Activated CD8-positive, alpha-beta T cell treated with anti-CD3 and anti-CD28 coated beads, Interleukin-2, amount 10 ng/mL, durations not matched to agents 7 days and 5 days (primary cell): ENCODE results near the gene FLNB. TPM values are rescaled to one million over a fixed set of nuclear protein-coding genes. Genes with fewer than 3 reads are reported as not detected.

Source experiments
- ATAC-seq: fragments of 150-1000 bp; cut with Tn5 transposase; one replicate; pipeline ENCODE4 v1.10.0; 2021; ENCODE audit warnings: moderate library complexity
- CTCF ChIA-PET: fragments of 350-600 bp; sonication (Branson Sonifier 250); formaldehyde crosslinking; loops from one replicate; lab custom pipeline; 2021; ENCODE audit warnings: antibody characterized with exemption; lab: Charles Lee
- POLR2A ChIA-PET: fragments of 350-600 bp; sonication (Branson Sonifier 250); formaldehyde crosslinking; loops from one replicate; lab custom pipeline; 2021; ENCODE audit warnings: antibody characterized with exemption; lab: Charles Lee
- DNase-seq: peaks from one replicate; pipeline ENCODE4 v3.0.0-alpha.2; 2020
- H3K27ac Mint-ChIP-seq: one replicate; pipeline ENCODE4 v1.8.0; 2021; ENCODE audit warnings: mild to moderate bottlenecking, mixed read lengths
- H3K27me3 Mint-ChIP-seq: one replicate; pipeline ENCODE4 v1.8.0; 2021; ENCODE audit warnings: low read depth, mixed read lengths
- H3K36me3 Mint-ChIP-seq: one replicate; pipeline ENCODE4 v1.8.0; 2021; ENCODE audit warnings: low read depth, mixed read lengths
- H3K4me1 Mint-ChIP-seq: one replicate; pipeline ENCODE4 v1.8.0; 2021; ENCODE audit warnings: low read depth, mixed read lengths
- H3K4me3 Mint-ChIP-seq: one replicate; pipeline ENCODE4 v1.8.0; 2021; ENCODE audit warnings: mild to moderate bottlenecking, mixed read lengths
- H3K9me3 Mint-ChIP-seq: one replicate; pipeline ENCODE4 v1.8.0; 2022; ENCODE audit warnings: mixed read lengths; ENCODE audit not compliant: insufficient read depth
- total RNA-seq, 2 experiments: library from RNA; stranded (reverse); gene quantifications; one replicate each; pipeline ENCODE4 v1.2.3, GENCODE V29; 2021

The FLNB gene
- total RNA-seq, 2 experiments from 2014 or later: 14.1 to 15.9 TPM

- DNase-seq (no peak), ATAC-seq (no peak)
- Mint-ChIP-seq H3K4me3 (no peak overlapping the region), H3K36me3 (peaks cover 5% of the 10 kb centered on the region), H3K27ac (no peak overlapping the region), H3K27me3 (no peaks in the 10 kb centered on the region), H3K9me3 (no peaks in the 10 kb centered on the region), H3K4me1 (no peaks in the 10 kb centered on the region)
- ChIA-PET POLR2A (no interaction called here), CTCF (interaction anchor here (1.2 to 3.3 kb wide), 2 partner anchors 28 to 30 kb away, joined by 3 to 8 read pairs; no protein-coding TSS in a partner anchor)
Measured at GRCh38 chr3:58137306-58137705, 129.1 kb downstream of the FLNB start.

GRCh38 chr3:58141766-58142345 lies 133.6 kb downstream of the FLNB start:
- Mint-ChIP-seq H3K4me3 (no peak overlapping the region), H3K27ac (no peak overlapping the region)

DNA sequence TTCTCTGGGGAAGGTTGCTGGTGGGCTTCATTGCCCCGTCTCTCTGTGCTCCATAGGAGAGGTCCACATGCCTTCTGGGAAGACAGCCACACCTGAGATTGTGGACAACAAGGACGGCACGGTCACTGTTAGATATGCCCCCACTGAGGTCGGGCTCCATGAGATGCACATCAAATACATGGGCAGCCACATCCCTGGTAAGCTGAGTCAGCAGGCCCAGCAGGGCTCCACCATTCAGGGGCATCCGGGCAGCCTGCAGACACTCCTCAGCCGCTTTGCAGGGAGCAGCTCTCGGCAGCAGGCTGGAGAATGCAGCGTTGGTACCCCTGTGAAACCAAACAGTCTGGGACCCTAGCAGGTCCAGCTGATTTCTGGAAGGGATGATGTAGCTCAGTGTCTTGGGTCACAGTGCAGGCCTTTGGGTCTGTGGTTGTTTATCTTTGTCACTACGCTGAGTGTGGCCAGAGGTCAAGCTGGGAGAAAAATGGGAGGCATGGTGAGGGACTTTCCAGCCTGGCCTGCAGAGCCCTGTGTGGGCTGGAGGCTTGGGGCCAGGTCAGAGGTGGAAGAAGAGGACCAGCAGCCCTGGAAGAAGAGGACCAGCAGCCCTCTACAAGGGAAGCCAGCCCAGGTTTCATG lies 135.3 kb downstream of the FLNB start:
- Mint-ChIP-seq H3K27me3 (no peaks in the 10 kb centered on the region), H3K4me3 (no peak overlapping the region), H3K4me1 (no peaks in the 10 kb centered on the region), H3K9me3 (no peaks in the 10 kb centered on the region), H3K27ac (no peak overlapping the region), H3K36me3 (no peaks in the 10 kb centered on the region)
- ChIA-PET CTCF (interaction anchor here (1.0 kb wide), 1 partner anchor 23 kb away, joined by 3 read pairs; no protein-coding TSS in a partner anchor), POLR2A (no interaction called here)
- ATAC-seq: no peak
- no peak for DNase-seq

More at GRCh38 chr3:58141766-58142345, 133.6 kb downstream of the FLNB start:
- Mint-ChIP-seq H3K4me1 (no peaks in the 10 kb centered on the region), H3K27me3 (no peaks in the 10 kb centered on the region), H3K9me3 (no peaks in the 10 kb centered on the region), H3K36me3 (no peaks in the 10 kb centered on the region)
- DNase-seq (no peak), ATAC-seq (no peak)
- ChIA-PET CTCF (no interaction called here), POLR2A (no interaction called here)

GRCh38 chr3:58144478-58145325 lies 136.5 kb downstream of the FLNB start:
- ChIA-PET CTCF (no interaction called here), POLR2A (no interaction called here)

GRCh38 chr3:58148049-58148448 lies 139.8 kb downstream of the FLNB start:
- Mint-ChIP-seq H3K4me1 (no peaks in the 10 kb centered on the region), H3K27me3 (no peaks in the 10 kb centered on the region), H3K27ac (no peak overlapping the region), H3K9me3 (no peaks in the 10 kb centered on the region), H3K36me3 (no peaks in the 10 kb centered on the region), H3K4me3 (no peak overlapping the region)
- ChIA-PET CTCF (interaction anchor here (0.6 kb wide), 1 partner anchor 40 kb away, joined by 3 read pairs; no protein-coding TSS in a partner anchor), POLR2A (no interaction called here)
- DNase-seq: no peak
- ATAC-seq: no peak

More at GRCh38 chr3:58144478-58145325, 136.5 kb downstream of the FLNB start:
- H3K27me3 Mint-ChIP-seq: no peaks in the 10 kb centered on the region
- no peak overlapping the region for H3K4me3 Mint-ChIP-seq
- ATAC-seq (no peak), DNase-seq (no peak)
- H3K4me1 Mint-ChIP-seq: no peaks in the 10 kb centered on the region
- H3K27ac Mint-ChIP-seq: no peak overlapping the region
- no peaks in the 10 kb centered on the region for H3K36me3 Mint-ChIP-seq
- no peaks in the 10 kb centered on the region for H3K9me3 Mint-ChIP-seq

DNA sequence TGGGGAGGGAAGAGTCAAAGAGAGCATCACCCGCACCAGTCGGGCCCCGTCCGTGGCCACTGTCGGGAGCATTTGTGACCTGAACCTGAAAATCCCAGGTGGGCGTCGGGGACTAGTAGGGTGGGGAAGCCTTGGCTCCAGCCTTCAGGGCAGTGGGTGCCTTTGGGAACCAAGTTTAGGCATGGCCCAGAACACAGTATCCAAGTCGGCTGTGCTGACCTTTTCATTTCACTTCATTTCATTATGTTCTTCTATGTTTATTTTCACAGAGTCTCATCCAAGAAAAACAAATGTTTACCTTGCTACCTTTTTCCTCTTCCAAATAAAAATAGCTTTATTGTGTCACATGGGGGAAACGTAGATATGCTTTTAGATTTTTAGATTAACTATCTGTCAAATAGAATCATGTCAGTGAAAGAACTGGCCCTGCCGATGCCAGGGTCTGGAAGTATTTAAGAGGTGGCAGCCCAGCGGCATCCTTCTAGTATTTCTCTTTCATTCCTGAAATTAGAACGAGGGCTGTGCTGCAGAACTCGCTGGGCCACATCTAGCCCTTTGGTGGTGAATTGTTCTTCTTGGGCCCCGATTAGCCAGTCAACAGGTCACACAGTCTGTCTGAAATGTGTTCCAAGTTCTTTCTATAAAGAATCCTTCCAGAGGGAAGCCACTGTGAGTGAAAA lies 142.0 kb downstream of the FLNB start:
- DNase-seq (no peak), ATAC-seq (no peak)
- no peak overlapping the region for H3K4me3 Mint-ChIP-seq
- no peaks in the 10 kb centered on the region for H3K4me1 Mint-ChIP-seq
- H3K9me3 Mint-ChIP-seq: no peaks in the 10 kb centered on the region
- ChIA-PET CTCF (interaction anchor here (0.9 kb wide), 1 partner anchor 67 kb away, joined by 3 read pairs; no protein-coding TSS in a partner anchor), POLR2A (no interaction called here)
- H3K27ac Mint-ChIP-seq: no peak overlapping the region
- H3K36me3 Mint-ChIP-seq: no peaks in the 10 kb centered on the region
- H3K27me3 Mint-ChIP-seq: no peaks in the 10 kb centered on the region

DNA sequence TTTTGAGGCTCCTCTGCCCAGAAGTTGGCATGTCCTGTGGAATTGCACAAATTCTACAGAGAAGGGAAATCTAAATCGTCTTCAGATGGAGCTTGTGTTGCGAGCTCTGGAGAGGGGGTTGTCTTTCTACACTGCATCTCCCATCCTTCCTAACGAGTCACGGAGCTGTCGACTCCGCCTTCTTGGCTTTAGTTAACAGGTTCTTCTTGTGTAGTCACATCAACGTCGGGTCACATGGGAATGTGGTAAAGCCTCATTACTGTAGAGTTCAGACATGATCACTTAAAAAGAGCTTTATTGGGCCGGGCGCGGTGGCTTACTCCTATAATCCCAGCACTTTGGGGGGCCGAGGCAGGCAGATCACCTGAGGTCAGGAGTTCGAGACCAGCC lies 142.6 kb downstream of the FLNB start:
- ATAC-seq (no peak), DNase-seq (no peak)
- H3K4me1 Mint-ChIP-seq: no peaks in the 10 kb centered on the region
- no peaks in the 10 kb centered on the region for H3K27me3 Mint-ChIP-seq
- H3K36me3 Mint-ChIP-seq: no peaks in the 10 kb centered on the region
- no peak overlapping the region for H3K27ac Mint-ChIP-seq
- no peak overlapping the region for H3K4me3 Mint-ChIP-seq
- ChIA-PET CTCF (interaction anchor here (0.9 kb wide), 1 partner anchor 66 kb away, joined by 3 read pairs; no protein-coding TSS in a partner anchor), POLR2A (no interaction called here)
- H3K9me3 Mint-ChIP-seq: no peaks in the 10 kb centered on the region

DNA sequence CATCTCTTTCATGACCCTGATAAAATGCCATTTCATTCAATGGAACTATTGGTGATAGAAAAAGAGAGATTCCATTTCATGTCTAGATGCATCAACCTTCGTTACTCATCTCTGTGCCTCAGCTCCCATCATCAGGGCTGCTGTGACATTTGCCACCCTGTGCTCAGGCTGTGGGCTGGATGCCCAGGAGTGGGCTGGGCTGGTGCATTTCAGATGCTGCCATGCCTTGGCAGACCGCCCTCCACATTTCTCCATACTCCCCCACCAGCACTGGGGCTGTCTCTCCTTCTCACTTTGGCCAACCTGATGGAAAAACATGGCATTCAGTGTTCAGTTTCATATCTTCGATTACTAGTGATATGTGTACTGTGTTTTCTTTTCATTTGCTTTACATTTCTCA lies 143.4 kb downstream of the FLNB start:
- CTCF ChIA-PET: no interaction called here
- H3K27ac Mint-ChIP-seq: no peak overlapping the region
- DNase-seq (no peak), ATAC-seq (no peak)
- POLR2A ChIA-PET: no interaction called here
- H3K27me3 Mint-ChIP-seq: no peaks in the 10 kb centered on the region
- H3K36me3 Mint-ChIP-seq: no peaks in the 10 kb centered on the region
- no peaks in the 10 kb centered on the region for H3K4me1 Mint-ChIP-seq
- H3K9me3 Mint-ChIP-seq: no peaks in the 10 kb centered on the region
- H3K4me3 Mint-ChIP-seq: no peak overlapping the region

- no peak for ATAC-seq
- no peak overlapping the region for H3K27ac Mint-ChIP-seq
- POLR2A ChIA-PET: no interaction called here
- H3K36me3 Mint-ChIP-seq: no peaks in the 10 kb centered on the region
- H3K9me3 Mint-ChIP-seq: no peaks in the 10 kb centered on the region
- no peaks in the 10 kb centered on the region for H3K4me1 Mint-ChIP-seq
- CTCF ChIA-PET: no interaction called here
- no peaks in the 10 kb centered on the region for H3K27me3 Mint-ChIP-seq
- no peak overlapping the region for H3K4me3 Mint-ChIP-seq
- no peak for DNase-seq
Measured at GRCh38 chr3:58152225-58153015, 144.2 kb downstream of the FLNB start.

DNA sequence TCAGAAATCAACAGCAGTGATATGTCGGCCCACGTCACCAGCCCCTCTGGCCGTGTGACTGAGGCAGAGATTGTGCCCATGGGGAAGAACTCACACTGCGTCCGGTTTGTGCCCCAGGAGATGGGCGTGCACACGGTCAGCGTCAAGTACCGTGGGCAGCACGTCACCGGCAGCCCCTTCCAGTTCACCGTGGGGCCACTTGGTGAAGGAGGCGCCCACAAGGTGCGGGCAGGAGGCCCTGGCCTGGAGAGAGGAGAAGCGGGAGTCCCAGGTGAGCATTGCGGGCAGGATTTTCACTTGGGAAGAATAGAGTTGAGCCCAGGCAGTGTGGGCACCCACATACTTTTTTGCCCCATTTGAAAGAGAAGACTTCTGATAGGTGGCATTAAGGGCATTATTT lies 145.1 kb downstream of the FLNB start:
- H3K27me3 Mint-ChIP-seq: no peaks in the 10 kb centered on the region
- H3K27ac Mint-ChIP-seq: no peak overlapping the region
- ATAC-seq (no peak), DNase-seq (no peak)
- no peaks in the 10 kb centered on the region for H3K4me1 Mint-ChIP-seq
- H3K9me3 Mint-ChIP-seq: no peaks in the 10 kb centered on the region
- H3K4me3 Mint-ChIP-seq: no peak overlapping the region
- CTCF ChIA-PET: no interaction called here
- POLR2A ChIA-PET: no interaction called here
- no peaks in the 10 kb centered on the region for H3K36me3 Mint-ChIP-seq
